ENCODE measurements around the gene MGAT4C.
"Not testable (repeated sequence)": the region's sequence is repeated elsewhere in the genome, so short reads cannot be mapped to it uniquely, and the experiment has no call there.

Gene MGAT4C

GRCh38 chr12:86256163-86256562 lies at the start of gene MGAT4C:
TSS of gene MGAT4C (minus strand) at chr12:86256391.
- Histone ChIP-seq H3K36me3 (ENCODE audit: control insufficient read depth, insufficient read depth, low read length, severe bottlenecking) (no peaks in the 10 kb centered on the region), H3K9ac (ENCODE audit: low read length) (no peak within 1 kb of the TSS), H3K9me3 (ENCODE audit: control insufficient read depth, low read length) (no peaks in the 10 kb centered on the region), H3K4me1 (ENCODE audit: control insufficient read depth, insufficient read depth, low read length) (no peaks in the 10 kb centered on the region), H3K27me3 (replicated peaks; ENCODE audit: control insufficient read depth, insufficient read depth, low read length) (no peaks in the 10 kb centered on the region), H3K4me3 (ENCODE audit: low read length) (no peak within 1 kb of the TSS)
- DNase-seq (ENCODE audit: low read depth) = no peak

GRCh38 chr12:86296396-86296795 lies 40.2 kb upstream of the MGAT4C start:
- not testable (repeated sequence) for H3K9me3 ChIP-seq (ENCODE audit: control insufficient read depth, low read length); H3K9ac ChIP-seq (ENCODE audit: low read length); H3K36me3 ChIP-seq (ENCODE audit: control insufficient read depth, insufficient read depth, low read length, severe bottlenecking); H3K4me1 ChIP-seq (ENCODE audit: control insufficient read depth, insufficient read depth, low read length); DNase-seq (ENCODE audit: low read depth); H3K27me3 ChIP-seq (replicated peaks; ENCODE audit: control insufficient read depth, insufficient read depth, low read length); H3K4me3 ChIP-seq (ENCODE audit: low read length)

- Histone ChIP-seq H3K4me1 (ENCODE audit: control insufficient read depth, insufficient read depth, low read length) (no peaks in the 10 kb centered on the region), H3K36me3 (ENCODE audit: control insufficient read depth, insufficient read depth, low read length, severe bottlenecking) (no peaks in the 10 kb centered on the region), H3K9ac (ENCODE audit: low read length) (no peak overlapping the region), H3K27me3 (replicated peaks; ENCODE audit: control insufficient read depth, insufficient read depth, low read length) (no peaks in the 10 kb centered on the region), H3K4me3 (ENCODE audit: low read length) (no peak overlapping the region), H3K9me3 (ENCODE audit: control insufficient read depth, low read length) (no peaks in the 10 kb centered on the region)
- DNase-seq (ENCODE audit: low read depth) = no peak
Measured at GRCh38 chr12:86293682-86294240, 37.6 kb upstream of the MGAT4C start.

GRCh38 chr12:86292480-86292879 lies 36.3 kb upstream of the MGAT4C start:
- Histone ChIP-seq H3K4me1 (ENCODE audit: control insufficient read depth, insufficient read depth, low read length) (no peaks in the 10 kb centered on the region), H3K9me3 (ENCODE audit: control insufficient read depth, low read length) (no peaks in the 10 kb centered on the region), H3K9ac (ENCODE audit: low read length) (no peak overlapping the region), H3K27me3 (replicated peaks; ENCODE audit: control insufficient read depth, insufficient read depth, low read length) (no peaks in the 10 kb centered on the region), H3K4me3 (ENCODE audit: low read length) (no peak overlapping the region), H3K36me3 (ENCODE audit: control insufficient read depth, insufficient read depth, low read length, severe bottlenecking) (no peaks in the 10 kb centered on the region)
- no peak for DNase-seq (ENCODE audit: low read depth)

GRCh38 chr12:86290615-86291014 lies 34.4 kb upstream of the MGAT4C start:
- H3K9me3 ChIP-seq (ENCODE audit: control insufficient read depth, low read length) = no peaks in the 10 kb centered on the region
- H3K27me3 ChIP-seq (replicated peaks; ENCODE audit: control insufficient read depth, insufficient read depth, low read length) = no peaks in the 10 kb centered on the region
- no peaks in the 10 kb centered on the region for H3K4me1 ChIP-seq (ENCODE audit: control insufficient read depth, insufficient read depth, low read length)
- H3K4me3 ChIP-seq (ENCODE audit: low read length) = no peak overlapping the region
- no peaks in the 10 kb centered on the region for H3K36me3 ChIP-seq (ENCODE audit: control insufficient read depth, insufficient read depth, low read length, severe bottlenecking)
- DNase-seq (ENCODE audit: low read depth) = no peak
- no peak overlapping the region for H3K9ac ChIP-seq (ENCODE audit: low read length)

GRCh38 chr12:86286119-86286518 lies 29.9 kb upstream of the MGAT4C start:
- Histone ChIP-seq H3K4me3 (ENCODE audit: low read length) (no peak overlapping the region), H3K27me3 (replicated peaks; ENCODE audit: control insufficient read depth, insufficient read depth, low read length) (no peaks in the 10 kb centered on the region), H3K36me3 (ENCODE audit: control insufficient read depth, insufficient read depth, low read length, severe bottlenecking) (no peaks in the 10 kb centered on the region), H3K9me3 (ENCODE audit: control insufficient read depth, low read length) (no peaks in the 10 kb centered on the region), H3K4me1 (ENCODE audit: control insufficient read depth, insufficient read depth, low read length) (no peaks in the 10 kb centered on the region), H3K9ac (ENCODE audit: low read length) (no peak overlapping the region)
- DNase-seq (ENCODE audit: low read depth) = no peak

GRCh38 chr12:86283620-86284019 lies 27.4 kb upstream of the MGAT4C start:
- H3K4me1 ChIP-seq (ENCODE audit: control insufficient read depth, insufficient read depth, low read length) = no peaks in the 10 kb centered on the region
- no peaks in the 10 kb centered on the region for H3K27me3 ChIP-seq (replicated peaks; ENCODE audit: control insufficient read depth, insufficient read depth, low read length)
- H3K9me3 ChIP-seq (ENCODE audit: control insufficient read depth, low read length) = no peaks in the 10 kb centered on the region
- DNase-seq (ENCODE audit: low read depth) = no peak
- no peak overlapping the region for H3K9ac ChIP-seq (ENCODE audit: low read length)
- H3K4me3 ChIP-seq (ENCODE audit: low read length) = no peak overlapping the region
- no peaks in the 10 kb centered on the region for H3K36me3 ChIP-seq (ENCODE audit: control insufficient read depth, insufficient read depth, low read length, severe bottlenecking)

- no peaks in the 10 kb centered on the region for H3K4me1 ChIP-seq (ENCODE audit: control insufficient read depth, insufficient read depth, low read length)
- H3K9ac ChIP-seq (ENCODE audit: low read length) = no peak overlapping the region
- no peaks in the 10 kb centered on the region for H3K27me3 ChIP-seq (replicated peaks; ENCODE audit: control insufficient read depth, insufficient read depth, low read length)
- H3K4me3 ChIP-seq (ENCODE audit: low read length) = no peak overlapping the region
- H3K9me3 ChIP-seq (ENCODE audit: control insufficient read depth, low read length) = no peaks in the 10 kb centered on the region
- DNase-seq (ENCODE audit: low read depth) = no peak
- H3K36me3 ChIP-seq (ENCODE audit: control insufficient read depth, insufficient read depth, low read length, severe bottlenecking) = no peaks in the 10 kb centered on the region
Measured at GRCh38 chr12:86275356-86275755, 19.2 kb upstream of the MGAT4C start.

GRCh38 chr12:86265329-86265695 lies 9.1 kb upstream of the MGAT4C start:
- Histone ChIP-seq H3K36me3 (ENCODE audit: control insufficient read depth, insufficient read depth, low read length, severe bottlenecking) (no peaks in the 10 kb centered on the region), H3K27me3 (replicated peaks; ENCODE audit: control insufficient read depth, insufficient read depth, low read length) (no peaks in the 10 kb centered on the region), H3K9ac (ENCODE audit: low read length) (no peak overlapping the region), H3K9me3 (ENCODE audit: control insufficient read depth, low read length) (no peaks in the 10 kb centered on the region), H3K4me1 (ENCODE audit: control insufficient read depth, insufficient read depth, low read length) (no peaks in the 10 kb centered on the region), H3K4me3 (ENCODE audit: low read length) (no peak overlapping the region)
- DNase-seq (ENCODE audit: low read depth) = no peak

- H3K4me3 ChIP-seq (ENCODE audit: low read length) = no peak overlapping the region
- H3K27me3 ChIP-seq (replicated peaks; ENCODE audit: control insufficient read depth, insufficient read depth, low read length) = no peaks in the 10 kb centered on the region
- DNase-seq (ENCODE audit: low read depth) = no peak
- H3K9me3 ChIP-seq (ENCODE audit: control insufficient read depth, low read length) = no peaks in the 10 kb centered on the region
- no peaks in the 10 kb centered on the region for H3K4me1 ChIP-seq (ENCODE audit: control insufficient read depth, insufficient read depth, low read length)
- no peaks in the 10 kb centered on the region for H3K36me3 ChIP-seq (ENCODE audit: control insufficient read depth, insufficient read depth, low read length, severe bottlenecking)
- H3K9ac ChIP-seq (ENCODE audit: low read length) = no peak overlapping the region
Measured at GRCh38 chr12:86264451-86265328, 8.5 kb upstream of the MGAT4C start.

GRCh38 chr12:86261578-86261977 lies 5.4 kb upstream of the MGAT4C start:
- Histone ChIP-seq H3K4me3 (ENCODE audit: low read length) (no peak overlapping the region), H3K9me3 (ENCODE audit: control insufficient read depth, low read length) (no peaks in the 10 kb centered on the region), H3K36me3 (ENCODE audit: control insufficient read depth, insufficient read depth, low read length, severe bottlenecking) (no peaks in the 10 kb centered on the region), H3K27me3 (replicated peaks; ENCODE audit: control insufficient read depth, insufficient read depth, low read length) (no peaks in the 10 kb centered on the region), H3K4me1 (ENCODE audit: control insufficient read depth, insufficient read depth, low read length) (no peaks in the 10 kb centered on the region), H3K9ac (ENCODE audit: low read length) (no peak overlapping the region)
- no peak for DNase-seq (ENCODE audit: low read depth)

Measured in adipocyte (in vitro differentiated cells).